ENCODE data around the gene ST6GALNAC4. TPM values are rescaled to one million over a fixed set of nuclear protein-coding genes. Genes with fewer than 3 reads are reported as not detected.

Gene ST6GALNAC4
- total and polyA plus RNA-seq, 10 of the 15 experiments (the other 5 are each of a cell fraction or from before 2014, with no cell fraction given) = 4.2 to 63.2 (median 35.2) TPM

- H3K27ac ChIP-seq (ENCODE audit: control insufficient read depth, insufficient read depth) = no peak overlapping the region
- no peaks in the 10 kb centered on the region for H3K27me3 ChIP-seq (replicated peaks in 1 of 2; ENCODE audit: control insufficient read depth in 2 of 2, insufficient read depth in 2 of 2, low read length in 1 of 2)
- H3K4me2 ChIP-seq (ENCODE audit: control insufficient read depth, insufficient read depth) = peak overlapping the region; percentile 95
- no peaks in the 10 kb centered on the region for H3K9me3 ChIP-seq (replicated peaks; ENCODE audit: control insufficient read depth, insufficient read depth, low read length)
- SMC1A ChIA-PET (ENCODE audit: uncharacterized antibody, unreplicated experiment) = no interaction called here
- no TSS peak for BruUV-seq (replicated peaks)
- in situ Hi-C loops (cut with MboI) = no loop called here
- peaks cover 9% of the 10 kb centered on the region for H3K4me1 ChIP-seq (ENCODE audit: control insufficient read depth, insufficient read depth, low read length)
- no peak for FAIRE-seq
- H2AFZ ChIP-seq (ENCODE audit: control insufficient read depth, low read depth, low read length) = no peak overlapping the region
- H3K4me3 ChIP-seq = peak overlapping the region; percentile 95
- no peak for ATAC-seq
- peak overlapping the region; percentile 92 for H3K9ac ChIP-seq (ENCODE audit: control insufficient read depth, insufficient read depth, low read length)
- no peaks in the 10 kb centered on the region for H4K20me1 ChIP-seq (ENCODE audit: control insufficient read depth, insufficient read depth)
- DNase-seq (ENCODE audit: low read depth, low spot score) = no peak
- POLR2A ChIA-PET = interaction anchor here (1.1 to 1.4 kb wide), 2 partner anchors 98 to 179 kb away, joined by 3 to 4 read pairs; no protein-coding TSS in a partner anchor
- RAD21 ChIA-PET (ENCODE audit: unreplicated experiment) = interaction anchor here (1.7 kb wide), 1 partner anchor 202 kb away, joined by 4 read pairs; the partner anchor contains the start of gene TOR2A
- peaks cover 22% of the 10 kb centered on the region for H3K79me2 ChIP-seq (ENCODE audit: control insufficient read depth, insufficient read depth, low read length)
- CTCF ChIA-PET = interaction anchor here (1.1 to 2.1 kb wide), 4 partner anchors 15 to 202 kb away, joined by 3 to 5 read pairs (median 4); partner anchors contain the start of gene TOR2A
- TF ChIP-seq MLLT1 (IDR thresholded peaks at IDR 0.05) = peak; percentile 77
- TF ChIP-seq CTCF (IDR thresholded peaks at IDR 0.05 in 2 of 3, conservative IDR thresholded peaks at IDR 0.05 in 1 of 3; ENCODE audit: control insufficient read depth in 2 of 3, extremely low read depth in 1 of 3, insufficient read depth in 1 of 3, low read depth in 3 of 3, low read length in 3 of 3) = no peak
- WGBS (ENCODE audit: insufficient coverage, insufficient replicate concordance, low lambda C conversion rate, missing lambda C conversion rate) = 61% methylated on average over 14 of the region's 14 CpGs
- intact Hi-C loops (cut with micrococcal nuclease; ENCODE audit: unreplicated experiment) = no loop called here
- peaks cover 0 to 2% of the 10 kb centered on the region in 2 experiments; a peak in 2 of 4 replicates for H3K36me3 ChIP-seq (ENCODE audit: control insufficient read depth in 2 of 2, insufficient read depth in 2 of 2, low read length in 1 of 2)
Measured at GRCh38 chr9:127936347-127936852, 19.6 kb upstream of the ST6GALNAC4 start.
